GM15510 (cell line): Measurements from ENCODE around the gene TSPEAR.

Experiments used
- POLR2A ChIP-seq: IDR thresholded peaks from 3 replicates; pipeline ENCODE4 v1.6.1; 2011; ENCODE audit warnings: borderline replicate concordance; ENCODE audit not compliant: insufficient read length; ENCODE audit errors: extremely low read depth

Gene TSPEAR

DNA sequence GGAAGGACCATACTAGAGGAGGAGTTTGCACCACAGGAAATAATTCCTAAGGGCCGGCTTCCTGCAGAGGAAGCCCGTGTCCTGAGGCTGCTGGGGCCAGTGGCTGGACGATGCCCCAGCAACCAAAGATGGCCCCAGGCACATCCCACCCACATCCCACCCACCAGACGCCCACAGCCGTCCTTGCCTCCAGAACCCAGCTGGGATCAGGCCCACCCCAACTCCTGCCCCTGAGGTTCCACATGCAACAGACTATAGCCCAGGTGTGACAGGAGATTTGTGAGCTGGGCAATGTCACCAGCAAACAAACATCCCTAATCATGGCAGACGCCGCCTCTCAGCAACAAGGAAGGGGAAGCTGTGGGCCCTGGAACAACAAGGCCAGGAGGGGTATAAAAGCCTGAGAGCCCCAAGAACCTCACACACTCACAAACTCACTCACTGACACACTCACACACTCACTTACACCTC is 84.7 kb downstream of the TSPEAR start, which contains the start of gene KRTAP10-9:
Gene KRTAP10-9, plus strand, starts transcription at position 421 of the 471 bp plus-strand sequence. CDS start 79 bp downstream, outside the sequence.
- no peak for TF ChIP-seq POLR2A

DNA sequence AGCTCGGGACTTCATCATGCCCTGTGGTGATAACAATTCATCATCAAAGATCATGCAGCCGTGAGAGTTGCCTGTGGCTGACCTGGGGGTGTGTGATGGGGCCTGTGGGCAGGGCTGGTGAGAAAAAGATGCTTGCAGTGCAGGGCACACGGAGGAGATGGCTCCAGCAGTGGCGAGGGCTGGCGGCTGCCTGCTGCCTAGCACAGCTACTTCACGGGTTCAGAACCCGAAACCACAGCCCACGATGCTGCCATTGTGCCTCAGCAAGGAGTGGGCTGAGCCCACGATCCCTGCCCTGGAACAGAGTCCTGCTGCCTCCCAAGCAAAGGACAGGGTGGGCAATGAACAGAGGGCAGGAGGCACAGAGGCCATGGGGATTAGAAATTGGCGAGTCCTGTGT is 85.1 kb downstream of the TSPEAR start:
- no peak for TF ChIP-seq POLR2A

DNA sequence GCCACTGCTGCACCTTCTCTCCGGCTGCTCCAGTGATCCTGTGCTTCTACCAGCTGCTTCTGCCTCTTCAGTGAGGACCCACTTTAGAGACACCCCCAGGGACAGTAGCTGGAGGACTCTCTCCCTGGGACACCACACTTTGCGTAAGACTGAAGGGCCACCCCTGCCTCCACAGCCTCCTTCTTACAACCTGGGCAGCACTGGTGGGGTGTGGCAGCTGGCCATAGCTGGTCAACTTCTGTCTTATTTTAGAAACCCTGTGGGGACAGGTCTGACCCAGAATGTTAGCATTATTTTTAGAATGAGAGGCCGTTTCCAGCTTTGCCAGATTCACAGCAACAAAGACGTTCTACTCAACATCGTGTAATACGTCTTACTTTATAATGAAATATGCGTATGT is 85.6 kb downstream of the TSPEAR start:
- TF ChIP-seq POLR2A, result no peak

DNA sequence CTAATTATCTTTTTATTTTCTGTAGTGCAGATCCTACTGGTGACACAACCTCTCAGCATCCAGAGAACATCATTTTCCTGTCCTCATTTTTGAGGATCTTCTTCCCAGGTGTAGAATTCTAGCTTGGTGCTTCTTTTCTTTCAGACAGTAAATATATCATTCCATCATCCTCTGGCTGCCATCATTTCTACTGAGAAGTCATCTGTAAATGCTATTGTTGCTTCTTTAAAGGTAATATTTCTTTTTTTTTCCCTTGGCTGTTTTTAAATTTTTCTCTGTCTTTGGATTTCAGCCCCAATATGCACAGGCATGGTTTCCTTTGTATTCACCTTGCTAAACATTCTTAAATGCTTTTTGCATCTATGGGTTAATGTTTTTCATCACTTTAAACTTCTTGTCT is 87.8 kb downstream of the TSPEAR start:
- TF ChIP-seq POLR2A, result no peak

DNA sequence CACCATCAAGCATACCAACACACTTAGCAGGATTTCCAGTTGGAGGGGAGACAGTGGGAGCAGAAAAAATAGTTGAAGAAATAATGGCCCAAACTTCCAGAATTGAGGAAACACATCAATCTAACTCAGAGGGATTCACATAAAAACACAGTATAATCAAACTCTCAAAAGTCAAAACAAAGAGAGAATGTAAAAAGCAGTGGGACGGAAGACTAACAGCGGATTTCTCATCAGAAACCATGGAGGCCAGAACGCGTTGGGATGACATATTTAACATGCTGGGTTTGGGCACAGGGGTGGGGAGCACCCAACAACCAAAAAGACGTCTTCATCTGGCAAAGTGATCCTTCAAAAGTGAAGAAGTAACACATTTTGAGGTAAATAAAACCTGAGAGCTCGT is 91.5 kb downstream of the TSPEAR start:
- no peak for TF ChIP-seq POLR2A

DNA sequence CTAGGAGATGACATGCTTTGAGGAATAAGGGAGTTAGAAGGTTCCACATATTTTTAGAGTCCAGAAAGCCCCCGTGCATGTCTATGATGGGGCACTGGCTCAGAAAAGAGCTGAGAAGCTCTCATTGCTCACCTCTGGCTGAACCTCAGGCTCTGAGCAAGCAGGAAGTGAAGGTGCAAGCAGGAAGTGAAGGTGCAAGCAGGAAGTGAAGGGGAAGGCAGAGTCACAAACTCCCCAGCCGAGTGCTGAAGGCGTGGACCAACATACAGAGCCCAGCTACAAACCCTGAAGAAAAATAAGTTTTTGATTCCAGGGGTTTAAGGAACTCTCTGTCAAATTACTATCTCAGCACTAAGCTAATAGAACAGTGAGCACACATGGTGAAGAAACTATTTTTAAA is 92.5 kb downstream of the TSPEAR start:
- TF ChIP-seq POLR2A, result no peak

DNA sequence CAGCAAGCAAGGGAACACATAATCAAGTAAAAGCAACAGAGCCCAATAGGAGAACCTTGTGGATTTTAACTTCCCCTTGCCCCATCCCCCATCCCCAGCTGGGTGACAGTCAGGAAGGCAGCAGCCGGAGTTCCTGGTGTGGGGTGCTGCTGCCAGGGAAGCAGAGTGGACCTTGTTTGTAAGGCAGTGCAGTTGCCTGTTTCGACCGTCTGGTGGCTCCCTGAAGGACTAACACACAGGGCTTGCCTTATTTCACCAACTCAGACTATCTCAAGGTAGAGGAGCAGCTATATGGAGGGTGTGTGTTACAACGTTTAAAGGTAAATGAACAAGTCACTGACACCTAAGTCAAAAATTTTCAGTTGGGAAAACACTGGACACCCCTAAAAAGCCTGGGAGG is 92.9 kb downstream of the TSPEAR start:
- TF ChIP-seq POLR2A, result no peak

DNA sequence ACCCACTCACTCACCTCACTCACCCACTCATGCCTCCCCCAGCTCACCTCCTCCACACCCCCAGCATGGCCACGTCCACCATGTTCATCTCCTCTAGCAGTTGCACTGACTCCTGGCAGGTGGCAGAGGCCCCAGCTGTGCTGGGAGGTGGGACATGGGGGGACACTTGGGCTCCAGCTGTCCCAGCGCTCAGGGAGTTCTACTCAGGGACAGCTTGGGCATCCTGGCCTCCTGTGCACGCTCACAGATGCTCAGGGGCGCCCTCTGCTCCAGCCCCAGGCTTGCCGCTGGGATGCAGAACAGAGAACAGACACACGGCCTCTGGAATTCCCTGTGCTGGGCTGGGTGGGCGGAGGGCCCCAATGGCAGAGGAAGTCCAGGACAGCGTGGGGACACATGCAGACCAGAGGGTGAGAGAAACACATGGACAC is 94.3 kb downstream of the TSPEAR start:
- no peak for TF ChIP-seq POLR2A

DNA sequence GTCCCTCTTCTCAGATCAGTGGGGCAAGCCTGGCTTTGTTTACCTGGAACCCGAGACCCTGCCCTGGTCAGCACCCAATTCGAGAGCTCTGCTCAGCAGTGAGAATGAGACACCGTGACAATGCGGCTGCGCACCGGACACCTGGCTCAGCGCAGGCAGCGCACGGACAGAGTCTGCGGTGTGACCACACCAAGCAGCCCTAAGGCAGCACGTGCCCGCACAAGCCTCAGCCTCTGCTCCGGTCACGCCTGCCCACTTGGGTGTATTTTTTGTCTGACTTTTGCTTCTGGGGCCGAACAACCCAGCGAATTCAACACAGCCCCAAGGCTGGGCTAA is 94.8 kb downstream of the TSPEAR start:
- TF ChIP-seq POLR2A, result no peak

DNA sequence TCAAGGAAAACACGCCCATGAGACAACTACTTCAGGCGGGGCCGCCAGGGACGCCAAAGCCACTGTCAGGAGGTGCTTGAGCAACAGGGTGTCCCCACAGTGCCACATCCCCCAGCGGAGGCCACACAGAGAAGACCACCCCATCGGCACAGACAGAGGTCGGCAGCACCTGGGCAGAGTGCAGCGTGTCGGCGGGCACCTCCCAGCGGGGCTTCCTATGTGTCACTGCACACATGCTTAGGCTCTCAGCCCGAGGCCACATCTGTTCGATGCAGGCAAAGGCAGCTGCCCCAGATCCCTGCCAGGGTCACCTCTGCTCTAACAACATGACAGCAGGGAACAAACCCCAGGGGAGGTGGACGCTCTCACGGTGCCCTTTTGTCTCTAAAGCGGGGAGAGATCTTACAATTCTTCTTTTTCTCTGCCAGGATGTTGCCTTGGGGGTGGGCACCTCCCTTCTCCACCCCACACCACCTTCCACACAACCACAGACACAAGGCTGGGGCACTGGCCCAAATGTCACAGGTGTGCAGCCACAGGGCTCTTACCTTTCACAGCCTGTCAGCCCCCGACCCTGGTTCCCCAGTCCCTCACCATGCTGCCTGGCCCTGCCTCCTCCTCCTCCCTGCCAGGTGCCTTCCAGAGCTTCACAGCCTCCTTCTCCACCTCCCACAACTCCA is 95.3 kb downstream of the TSPEAR start:
- no peak for TF ChIP-seq POLR2A

DNA sequence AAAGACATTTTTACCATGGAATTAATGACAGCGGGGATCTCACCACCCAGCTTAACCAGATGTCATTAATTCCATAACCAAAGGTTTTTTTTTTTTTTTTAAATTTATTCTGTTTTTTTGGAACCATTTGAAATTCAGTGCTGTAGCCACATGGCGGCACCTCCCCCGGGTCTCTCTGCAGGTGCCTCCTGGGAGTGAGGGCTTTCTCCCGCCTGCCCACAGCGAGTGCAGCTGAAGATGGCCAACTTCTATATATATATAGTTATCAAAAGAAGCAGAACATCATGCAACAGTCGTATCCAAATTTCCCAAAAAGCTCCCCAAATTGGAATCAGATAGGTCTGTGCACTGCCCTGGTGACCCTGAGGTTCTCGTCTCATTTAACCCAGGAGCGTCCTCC is 95.9 kb downstream of the TSPEAR start:
- no peak for TF ChIP-seq POLR2A

DNA sequence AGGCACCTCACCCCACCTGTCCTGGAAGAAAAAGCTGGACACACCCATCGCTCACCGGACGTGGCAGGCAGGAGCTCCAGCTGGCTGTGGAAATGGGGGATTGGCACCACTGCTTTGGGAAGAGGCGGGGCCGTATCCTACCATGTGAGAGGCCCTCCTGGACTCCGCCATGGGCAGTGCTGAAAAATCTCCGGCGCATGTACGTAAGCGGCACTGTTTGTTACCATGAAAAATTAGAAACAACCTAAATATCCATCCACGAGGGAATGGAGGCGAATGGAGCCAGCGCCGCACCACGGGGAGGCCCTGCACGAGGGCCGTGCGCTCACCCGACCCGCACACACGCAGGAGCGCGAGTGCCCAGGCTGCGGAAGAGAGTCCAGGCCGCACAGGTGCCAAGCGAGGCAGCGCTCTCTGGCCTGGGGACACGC is 96.4 kb downstream of the TSPEAR start:
- TF ChIP-seq POLR2A, result no peak

DNA sequence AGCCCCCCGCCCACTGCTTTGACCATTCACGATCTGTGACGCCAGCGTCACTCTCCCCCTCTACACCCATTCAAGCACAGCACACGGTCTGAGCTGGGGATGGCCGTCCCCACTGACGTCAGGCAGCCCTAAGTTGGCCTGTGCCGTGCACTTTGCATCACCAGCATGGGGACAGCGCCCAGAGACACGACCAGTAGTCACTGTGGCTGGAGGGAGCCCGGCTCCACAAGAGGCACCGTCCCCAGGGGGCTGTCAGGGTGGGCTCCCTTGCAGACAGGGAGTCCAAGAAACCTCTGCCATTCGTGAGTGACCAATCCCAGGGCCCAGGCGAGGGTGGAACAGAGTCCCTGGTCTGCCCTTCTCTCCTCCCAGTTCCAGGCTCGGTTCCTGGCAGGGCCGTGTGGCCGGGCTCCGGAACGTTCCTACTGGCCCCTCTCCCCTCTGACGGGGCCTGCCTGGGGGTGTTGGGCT is 97.2 kb downstream of the TSPEAR start:
- no peak for TF ChIP-seq POLR2A

DNA sequence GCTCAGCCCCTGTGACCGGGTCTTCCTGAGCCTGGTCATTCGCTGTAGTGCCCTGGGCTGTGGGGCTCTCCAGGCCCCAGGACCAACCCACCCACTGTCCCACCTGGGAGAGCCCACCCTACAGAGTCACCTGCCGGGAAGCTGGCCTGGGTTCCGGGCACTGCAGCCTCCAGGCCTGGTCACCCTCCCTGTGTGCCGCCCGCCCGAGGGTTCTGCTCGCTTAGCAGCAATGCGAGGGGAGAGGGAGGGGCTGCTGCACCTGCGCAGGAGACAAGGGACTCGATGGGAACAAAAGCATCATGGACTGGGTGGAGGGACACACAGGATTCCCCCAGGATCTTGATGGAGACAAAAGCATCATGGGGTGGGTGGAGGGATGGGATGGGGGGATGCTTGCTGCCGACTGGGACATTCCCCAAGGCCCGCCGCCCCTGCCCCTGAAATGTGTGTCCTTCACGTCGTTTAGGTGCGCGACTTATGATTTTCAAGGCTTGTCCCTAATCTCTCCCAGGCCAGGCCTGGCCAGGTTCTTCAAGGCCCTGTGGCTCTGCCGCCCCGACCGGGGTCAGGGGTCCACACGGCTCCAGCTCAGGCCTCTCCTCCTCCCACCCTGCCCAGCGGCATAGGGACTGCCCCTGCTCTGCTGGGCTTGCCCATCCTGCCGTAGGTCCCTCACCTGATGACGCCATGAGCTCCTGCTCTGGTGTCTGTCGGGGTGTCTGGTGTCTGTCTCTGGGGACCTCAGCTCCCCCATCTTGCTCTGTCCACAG is 97.8 kb downstream of the TSPEAR start:
- no peak for TF ChIP-seq POLR2A

DNA sequence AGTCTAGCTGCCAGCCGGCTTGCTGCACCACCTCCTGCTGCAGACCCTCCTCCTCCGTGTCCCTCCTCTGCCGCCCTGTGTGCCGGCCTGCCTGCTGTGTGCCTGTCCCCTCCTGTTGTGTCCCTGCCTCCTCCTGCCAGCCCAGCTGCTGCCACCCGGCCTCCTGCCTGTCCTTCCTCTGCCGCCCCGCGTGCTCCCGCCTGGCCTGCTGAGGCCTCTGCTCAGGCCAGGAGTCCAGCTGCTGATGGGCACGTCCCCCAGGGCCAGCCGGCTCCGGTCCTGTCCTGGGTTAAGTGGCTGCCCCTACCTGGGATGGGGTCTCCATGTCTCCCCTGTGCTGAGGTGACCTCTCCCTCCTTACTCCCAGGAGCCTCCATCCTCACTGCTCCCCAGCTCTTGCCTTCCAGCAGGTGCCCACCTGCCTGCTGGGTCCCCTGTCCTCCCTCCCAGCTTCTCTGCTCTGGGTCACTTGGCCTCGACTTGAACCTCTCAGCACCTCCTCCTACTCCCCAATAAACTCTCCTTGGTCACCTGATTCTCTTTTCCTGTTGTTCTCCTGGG is 98.6 kb downstream of the TSPEAR start:
- no peak for TF ChIP-seq POLR2A
